HepG2 (cell line): ENCODE measurements around the gene GZMA. TPM values are rescaled to one million over a fixed set of nuclear protein-coding genes. Genes with fewer than 3 reads are reported as not detected.

Experiments
- ATAC-seq: fragments of 200-7000 bp; cut with Tn5 transposase; 3 replicates; pipeline ENCODE4 v1.9.1; 2020; ENCODE audit warnings: mild to moderate bottlenecking, moderate library complexity
- BruUV-seq: library from RNA; stranded (reverse); fragments of 400-500 nt; replicated peaks from 2 replicates; lab custom pipeline; 2021; lab: Mats Ljungman, UMichigan
- CTCF ChIA-PET: fragments of 300-600 bp; formaldehyde crosslinking; extraction: SDS; loops from one replicate; lab custom pipeline; 2021; ENCODE audit warnings: low total read pairs, inconsistent platforms, low intra/inter-chr PET ratio; lab: Yijun Ruan, JAX
- POLR2A ChIA-PET: fragments of 350-600 bp; sonication (Branson Sonifier 250); formaldehyde crosslinking; loops from one replicate; lab custom pipeline; 2020; ENCODE audit warnings: antibody characterized with exemption, inconsistent platforms; lab: Yijun Ruan, JAX
- DNase-seq: peaks from one replicate; pipeline ENCODE4 v3.0.0-alpha.2; 2015; ENCODE audit warnings: low spot score
- FAIRE-seq: peaks from 3 replicates; lab custom pipeline; 2011; peaks lifted over from hg19 to GRCh38; lab: Jason Lieb, UNC
- H2AFZ ChIP-seq: one replicate; pipeline ENCODE4 v1.6.1; 2011; ENCODE audit warnings: low read length, inconsistent platforms
- H3K27ac ChIP-seq: fragments of 300-600 bp; 3 replicates; pipeline ENCODE4 v1.8.0; 2011; ENCODE audit warnings: mixed run types, mild to moderate bottlenecking, mixed read lengths, low read length, inconsistent platforms; ENCODE audit not compliant: insufficient read depth; ENCODE audit errors: extremely low read length
- H3K27me3 ChIP-seq, 2 experiments: fragments of 200-600 bp in 1 of 2; 2 replicates in 1 of 2; 3 replicates in 1 of 2; pipeline versions ENCODE4 v1.6.0 to v1.8.0; 2011; ENCODE audit warnings: low read length in 2 of 2, mild to moderate bottlenecking in 2 of 2, moderate library complexity in 2 of 2, inconsistent platforms in 1 of 2; ENCODE audit not compliant: insufficient read depth in 2 of 2, control insufficient read depth in 1 of 2
- H3K36me3 ChIP-seq, 2 experiments: fragments of 200-600 bp in 1 of 2; replicated peaks in 1 of 2; 2 replicates in 1 of 2; 3 replicates in 1 of 2; pipeline versions ENCODE4 v1.5.1 to v1.8.0; 2011; ENCODE audit warnings: low read length in 2 of 2, inconsistent platforms in 1 of 2; ENCODE audit not compliant: insufficient read depth in 2 of 2, control insufficient read depth in 1 of 2
- H3K4me1 ChIP-seq: 2 replicates; pipeline ENCODE4 v1.5.1; 2012; ENCODE audit warnings: low read length, inconsistent platforms; ENCODE audit not compliant: insufficient read depth
- H3K4me2 ChIP-seq: 2 replicates; pipeline ENCODE4 v1.6.0; 2011; ENCODE audit warnings: low read depth, low read length, inconsistent platforms
- H3K4me3 ChIP-seq, 3 experiments: fragments of 200-600 bp in 1 of 3; sonication (generic), shearing (Covaris generic) in 1 of 3; replicated peaks in 1 of 3; 2 replicates each; pipeline ENCODE4 v1.5.1; 2011 to 2016; ENCODE audit warnings: low read length in 3 of 3, inconsistent platforms in 2 of 3, low read depth in 2 of 3, mild to moderate bottlenecking in 2 of 3, control low read depth in 1 of 3, mixed read lengths in 1 of 3; ENCODE audit not compliant: insufficient read depth in 1 of 3
- H3K79me2 ChIP-seq: one replicate; pipeline ENCODE4 v1.6.1; 2011; ENCODE audit warnings: low read length, inconsistent platforms; ENCODE audit not compliant: insufficient read depth
- H3K9ac ChIP-seq: 2 replicates; pipeline ENCODE4 v1.6.0; 2011; ENCODE audit warnings: mild to moderate bottlenecking, low read depth, low read length, inconsistent platforms; ENCODE audit not compliant: insufficient read depth
- H3K9me3 ChIP-seq: 2 replicates; pipeline ENCODE4 v1.5.1; 2012; ENCODE audit warnings: mild to moderate bottlenecking, low read length
- H4K20me1 ChIP-seq: 2 replicates; pipeline ENCODE4 v1.6.0; 2011; ENCODE audit warnings: inconsistent platforms, mild to moderate bottlenecking, low read length, moderate library complexity; ENCODE audit not compliant: insufficient read depth
- RAD21 ChIP-seq: fragments of 450-650 bp; formaldehyde crosslinking; IDR thresholded peaks from 2 replicates; pipeline ENCODE4 v1.5.0; 2020; ENCODE audit warnings: mild to moderate bottlenecking
- ZMYM2 ChIP-seq: sonication (generic); formaldehyde crosslinking; IDR thresholded peaks from 2 replicates; pipeline ENCODE4 v1.8.0; 2022; ENCODE audit warnings: mild to moderate bottlenecking, missing genetic modification reagents
- ZNF766 ChIP-seq: sonication (generic); formaldehyde crosslinking; IDR thresholded peaks from 2 replicates; pipeline ENCODE4 v1.5.0; 2020; ENCODE audit warnings: missing genetic modification reagents, borderline replicate concordance
- WGBS: methylation state at CpG from one replicate; pipeline ENCODE4 v1.1.6; 2017; ENCODE audit warnings: low lambda C conversion rate; 5-methylcytosine and 5-hydroxymethylcytosine counted together
- in situ Hi-C: cut with HindIII; loops from 2 replicates; pipeline ENCODE4 v1.10.0; 2017; ENCODE audit warnings: low pct_unique_long_range_greater_than_20kb; ENCODE audit not compliant: extremely low pct_ligation_motif_present
- intact Hi-C: fragments of 100-400 bp; cut with micrococcal nuclease; formaldehyde crosslinking; loops from one replicate; pipeline ENCODE4 v1.10.0; 2022; ENCODE audit not compliant: unreplicated experiment
- polyA plus RNA-seq, 8 experiments: library from polyadenylated mRNA; depleted of rRNA in 3 of 8; stranded (reverse) in 7 of 8; unstranded in 1 of 8; fragments of >200 nt; fragmentation: Illumina TruSeq in 4 of 8; extraction: Trizol in 4 of 8; gene quantifications; 2 replicates each; pipeline versions ENCODE4 v1.2.1 to v1.2.3, GENCODE V29; 2011 to 2016; ENCODE audit warnings: low read depth in 4 of 8, missing spikeins in 1 of 8, mixed read lengths in 1 of 8; ENCODE audit not compliant: insufficient read depth in 1 of 8
- total RNA-seq, 5 experiments: library from RNA; depleted of rRNA; stranded (reverse); fragments of >200 nt; fragmentation: Illumina TruSeq; extraction: Trizol; gene quantifications; 2 replicates each; pipeline ENCODE4 v1.2.3, GENCODE V29; 2016; ENCODE audit warnings: low read depth in 1 of 5
- TF ChIP-seq, protein P1 (sequence below): sonication (generic); formaldehyde crosslinking; IDR thresholded peaks from 2 replicates; pipeline ENCODE4 v1.4.0; 2020; ENCODE audit warnings: mild to moderate bottlenecking, missing genetic modification reagents
- TF ChIP-seq, protein P2 (sequence below): sonication (generic); formaldehyde crosslinking; IDR thresholded peaks from 2 replicates; pipeline ENCODE4 v1.5.0; 2020; ENCODE audit warnings: mild to moderate bottlenecking, missing genetic modification reagents, borderline replicate concordance
- TF ChIP-seq, protein P3 (sequence below): sonication (generic); formaldehyde crosslinking; IDR thresholded peaks from 2 replicates; pipeline ENCODE4 v1.4.0; 2020; ENCODE audit warnings: mild to moderate bottlenecking, missing genetic modification reagents, borderline replicate concordance

The GZMA gene
- total and polyA plus RNA-seq, 2 of the 13 experiments (the other 11 are each of a cell fraction or from before 2014, with no cell fraction given) = not detected

GRCh38 chr5:55136521-55136920 lies 34.1 kb downstream of the GZMA start (continued):
- TF ChIP-seq, protein P1, sequence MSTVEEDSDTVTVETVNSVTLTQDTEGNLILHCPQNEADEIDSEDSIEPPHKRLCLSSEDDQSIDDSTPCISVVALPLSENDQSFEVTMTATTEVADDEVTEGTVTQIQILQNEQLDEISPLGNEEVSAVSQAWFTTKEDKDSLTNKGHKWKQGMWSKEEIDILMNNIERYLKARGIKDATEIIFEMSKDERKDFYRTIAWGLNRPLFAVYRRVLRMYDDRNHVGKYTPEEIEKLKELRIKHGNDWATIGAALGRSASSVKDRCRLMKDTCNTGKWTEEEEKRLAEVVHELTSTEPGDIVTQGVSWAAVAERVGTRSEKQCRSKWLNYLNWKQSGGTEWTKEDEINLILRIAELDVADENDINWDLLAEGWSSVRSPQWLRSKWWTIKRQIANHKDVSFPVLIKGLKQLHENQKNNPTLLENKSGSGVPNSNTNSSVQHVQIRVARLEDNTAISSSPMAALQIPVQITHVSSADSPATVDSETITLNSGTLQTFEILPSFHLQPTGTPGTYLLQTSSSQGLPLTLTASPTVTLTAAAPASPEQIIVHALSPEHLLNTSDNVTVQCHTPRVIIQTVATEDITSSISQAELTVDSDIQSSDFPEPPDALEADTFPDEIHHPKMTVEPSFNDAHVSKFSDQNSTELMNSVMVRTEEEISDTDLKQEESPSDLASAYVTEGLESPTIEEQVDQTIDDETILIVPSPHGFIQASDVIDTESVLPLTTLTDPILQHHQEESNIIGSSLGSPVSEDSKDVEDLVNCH (CRISPR knock-in tag) = no peak
- TF ChIP-seq ZNF766 (CRISPR knock-in tag) (no peak), RAD21 (CRISPR knock-in tag) (no peak)

DNA sequence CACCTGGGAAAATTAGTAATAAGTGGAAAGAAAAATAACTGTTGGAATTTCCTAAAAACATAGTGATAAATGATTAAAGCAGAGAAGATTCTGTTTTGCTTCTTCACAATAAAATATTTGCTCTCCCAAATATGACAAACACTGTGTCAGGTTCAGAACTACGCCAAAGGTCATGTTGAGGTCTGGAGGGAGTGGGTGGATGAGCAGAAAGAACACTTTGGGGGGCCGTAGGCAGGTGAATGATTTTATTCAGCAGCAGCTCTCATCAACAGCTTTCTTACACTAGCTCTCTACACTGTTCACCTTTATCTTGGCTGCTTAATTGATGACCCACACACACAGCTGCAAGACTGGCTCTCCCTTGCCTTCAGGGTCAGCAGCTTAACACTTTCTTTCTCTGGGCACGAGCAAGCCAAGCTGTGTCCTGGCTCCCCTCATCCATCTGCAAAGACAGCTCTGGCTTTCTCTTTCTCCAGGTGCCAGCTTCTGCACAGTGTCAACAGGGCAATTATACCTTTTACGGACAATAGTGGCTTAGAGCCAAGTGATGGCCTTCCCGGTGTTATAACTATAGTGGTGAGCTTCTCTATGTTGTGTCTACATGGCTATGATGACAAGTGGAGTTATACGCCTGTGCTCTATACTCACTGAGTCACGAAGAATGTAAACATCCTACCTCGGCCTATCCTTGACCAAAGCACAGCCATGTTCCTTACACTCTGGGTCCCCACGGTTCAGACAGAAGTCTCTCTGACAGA lies 38.6 kb downstream of the GZMA start:
- intact Hi-C loops = loop anchor here (10.0 kb wide), 1 partner anchor 626 kb away; the partner anchor contains the start of gene SNX18

More for the DNA sequence above, 38.6 kb downstream of the GZMA start:
- Histone ChIP-seq H2AFZ (no peak overlapping the region), H3K4me3 (no peak overlapping the region), H3K9ac (no peak overlapping the region), H3K36me3 (no peaks in the 10 kb centered on the region), H3K4me2 (no peak overlapping the region), H3K27me3 (no peaks in the 10 kb centered on the region), H3K4me1 (no peaks in the 10 kb centered on the region), H4K20me1 (no peaks in the 10 kb centered on the region), H3K9me3 (no peaks in the 10 kb centered on the region), H3K27ac (no peak overlapping the region), H3K79me2 (no peaks in the 10 kb centered on the region)
- in situ Hi-C loops = loop anchor here (10.0 kb wide), 1 partner anchor 196 kb away; no protein-coding TSS in a partner anchor
- POLR2A ChIA-PET = no interaction called here
- WGBS = 18% methylated on average over 9 of the region's 9 CpGs
- FAIRE-seq (no peak), ATAC-seq (no peak), DNase-seq (no peak)
- CTCF ChIA-PET = no interaction called here
- BruUV-seq = no TSS peak
- TF ChIP-seq, protein P2, sequence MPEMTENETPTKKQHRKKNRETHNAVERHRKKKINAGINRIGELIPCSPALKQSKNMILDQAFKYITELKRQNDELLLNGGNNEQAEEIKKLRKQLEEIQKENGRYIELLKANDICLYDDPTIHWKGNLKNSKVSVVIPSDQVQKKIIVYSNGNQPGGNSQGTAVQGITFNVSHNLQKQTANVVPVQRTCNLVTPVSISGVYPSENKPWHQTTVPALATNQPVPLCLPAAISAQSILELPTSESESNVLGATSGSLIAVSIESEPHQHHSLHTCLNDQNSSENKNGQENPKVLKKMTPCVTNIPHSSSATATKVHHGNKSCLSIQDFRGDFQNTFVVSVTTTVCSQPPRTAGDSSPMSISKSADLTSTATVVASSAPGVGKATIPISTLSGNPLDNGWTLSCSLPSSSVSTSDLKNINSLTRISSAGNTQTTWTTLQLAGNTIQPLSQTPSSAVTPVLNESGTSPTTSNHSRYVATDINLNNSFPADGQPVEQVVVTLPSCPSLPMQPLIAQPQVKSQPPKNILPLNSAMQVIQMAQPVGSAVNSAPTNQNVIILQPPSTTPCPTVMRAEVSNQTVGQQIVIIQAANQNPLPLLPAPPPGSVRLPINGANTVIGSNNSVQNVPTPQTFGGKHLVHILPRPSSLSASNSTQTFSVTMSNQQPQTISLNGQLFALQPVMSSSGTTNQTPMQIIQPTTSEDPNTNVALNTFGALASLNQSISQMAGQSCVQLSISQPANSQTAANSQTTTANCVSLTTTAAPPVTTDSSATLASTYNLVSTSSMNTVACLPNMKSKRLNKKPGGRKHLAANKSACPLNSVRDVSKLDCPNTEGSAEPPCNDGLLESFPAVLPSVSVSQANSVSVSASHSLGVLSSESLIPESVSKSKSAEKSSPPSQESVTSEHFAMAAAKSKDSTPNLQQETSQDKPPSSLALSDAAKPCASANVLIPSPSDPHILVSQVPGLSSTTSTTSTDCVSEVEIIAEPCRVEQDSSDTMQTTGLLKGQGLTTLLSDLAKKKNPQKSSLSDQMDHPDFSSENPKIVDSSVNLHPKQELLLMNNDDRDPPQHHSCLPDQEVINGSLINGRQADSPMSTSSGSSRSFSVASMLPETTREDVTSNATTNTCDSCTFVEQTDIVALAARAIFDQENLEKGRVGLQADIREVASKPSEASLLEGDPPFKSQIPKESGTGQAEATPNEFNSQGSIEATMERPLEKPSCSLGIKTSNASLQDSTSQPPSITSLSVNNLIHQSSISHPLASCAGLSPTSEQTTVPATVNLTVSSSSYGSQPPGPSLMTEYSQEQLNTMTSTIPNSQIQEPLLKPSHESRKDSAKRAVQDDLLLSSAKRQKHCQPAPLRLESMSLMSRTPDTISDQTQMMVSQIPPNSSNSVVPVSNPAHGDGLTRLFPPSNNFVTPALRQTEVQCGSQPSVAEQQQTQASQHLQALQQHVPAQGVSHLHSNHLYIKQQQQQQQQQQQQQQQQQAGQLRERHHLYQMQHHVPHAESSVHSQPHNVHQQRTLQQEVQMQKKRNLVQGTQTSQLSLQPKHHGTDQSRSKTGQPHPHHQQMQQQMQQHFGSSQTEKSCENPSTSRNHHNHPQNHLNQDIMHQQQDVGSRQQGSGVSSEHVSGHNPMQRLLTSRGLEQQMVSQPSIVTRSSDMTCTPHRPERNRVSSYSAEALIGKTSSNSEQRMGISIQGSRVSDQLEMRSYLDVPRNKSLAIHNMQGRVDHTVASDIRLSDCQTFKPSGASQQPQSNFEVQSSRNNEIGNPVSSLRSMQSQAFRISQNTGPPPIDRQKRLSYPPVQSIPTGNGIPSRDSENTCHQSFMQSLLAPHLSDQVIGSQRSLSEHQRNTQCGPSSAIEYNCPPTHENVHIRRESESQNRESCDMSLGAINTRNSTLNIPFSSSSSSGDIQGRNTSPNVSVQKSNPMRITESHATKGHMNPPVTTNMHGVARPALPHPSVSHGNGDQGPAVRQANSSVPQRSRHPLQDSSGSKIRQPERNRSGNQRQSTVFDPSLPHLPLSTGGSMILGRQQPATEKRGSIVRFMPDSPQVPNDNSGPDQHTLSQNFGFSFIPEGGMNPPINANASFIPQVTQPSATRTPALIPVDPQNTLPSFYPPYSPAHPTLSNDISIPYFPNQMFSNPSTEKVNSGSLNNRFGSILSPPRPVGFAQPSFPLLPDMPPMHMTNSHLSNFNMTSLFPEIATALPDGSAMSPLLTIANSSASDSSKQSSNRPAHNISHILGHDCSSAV = no peak
- TF ChIP-seq, protein P3, sequence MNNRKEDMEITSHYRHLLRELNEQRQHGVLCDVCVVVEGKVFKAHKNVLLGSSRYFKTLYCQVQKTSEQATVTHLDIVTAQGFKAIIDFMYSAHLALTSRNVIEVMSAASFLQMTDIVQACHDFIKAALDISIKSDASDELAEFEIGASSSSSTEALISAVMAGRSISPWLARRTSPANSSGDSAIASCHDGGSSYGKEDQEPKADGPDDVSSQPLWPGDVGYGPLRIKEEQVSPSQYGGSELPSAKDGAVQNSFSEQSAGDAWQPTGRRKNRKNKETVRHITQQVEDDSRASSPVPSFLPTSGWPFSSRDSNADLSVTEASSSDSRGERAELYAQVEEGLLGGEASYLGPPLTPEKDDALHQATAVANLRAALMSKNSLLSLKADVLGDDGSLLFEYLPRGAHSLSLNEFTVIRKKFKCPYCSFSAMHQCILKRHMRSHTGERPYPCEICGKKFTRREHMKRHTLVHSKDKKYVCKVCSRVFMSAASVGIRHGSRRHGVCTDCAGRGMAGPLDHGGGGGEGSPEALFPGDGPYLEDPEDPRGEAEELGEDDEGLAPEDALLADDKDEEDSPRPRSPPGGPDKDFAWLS = no peak
- TF ChIP-seq ZMYM2 (CRISPR knock-in tag) = no peak
